Ectodermal cell (in vitro differentiated cells): ENCODE measurements around the gene GNAO1.

Experiments used
- H3K27ac ChIP-seq: 2 replicates; pipeline ENCODE4 v1.7.0; 2013; ENCODE audit warnings: mild to moderate bottlenecking, low read depth, low read length; ENCODE audit not compliant: insufficient read depth, poor library complexity, severe bottlenecking
- H3K27me3 ChIP-seq: 2 replicates; pipeline ENCODE4 v1.7.0; 2013; ENCODE audit warnings: mild to moderate bottlenecking, low read length; ENCODE audit not compliant: insufficient read depth, control insufficient read depth, poor library complexity, severe bottlenecking
- H3K36me3 ChIP-seq: one replicate; pipeline ENCODE4 v1.7.0; 2013; ENCODE audit warnings: low read length; ENCODE audit not compliant: control insufficient read depth, insufficient read depth
- H3K4me1 ChIP-seq: one replicate; pipeline ENCODE4 v1.7.0; 2013; ENCODE audit warnings: low read length; ENCODE audit not compliant: control insufficient read depth, insufficient read depth
- H3K4me3 ChIP-seq: 2 replicates; pipeline ENCODE4 v1.7.0; 2013; ENCODE audit warnings: low read depth, low read length, control low read depth; ENCODE audit not compliant: insufficient read depth
- H3K9me3 ChIP-seq: 2 replicates; pipeline ENCODE4 v1.7.0; 2013; ENCODE audit warnings: mild to moderate bottlenecking, low read length, moderate library complexity; ENCODE audit not compliant: control insufficient read depth
- WGBS, 2 experiments: methylation state at CpG; one replicate each; pipeline ENCODE4 v1.1.7; 2013; ENCODE audit warnings: missing lambda C conversion rate in 2 of 2; 5-methylcytosine and 5-hydroxymethylcytosine counted together

GNAO1 gene

GRCh38 chr16:56305956-56306565 lies 114.8 kb downstream of the GNAO1 start:
- H3K27me3 ChIP-seq: no peaks in the 10 kb centered on the region
- no peaks in the 10 kb centered on the region for H3K9me3 ChIP-seq
- peaks cover 30% of the 10 kb centered on the region for H3K4me1 ChIP-seq
- no peak overlapping the region for H3K4me3 ChIP-seq
- H3K36me3 ChIP-seq: no peaks in the 10 kb centered on the region
- H3K27ac ChIP-seq: no peak overlapping the region
- WGBS, 2 experiments: 57 to 65% methylated on average over 9 of the region's 9 CpGs

DNA sequence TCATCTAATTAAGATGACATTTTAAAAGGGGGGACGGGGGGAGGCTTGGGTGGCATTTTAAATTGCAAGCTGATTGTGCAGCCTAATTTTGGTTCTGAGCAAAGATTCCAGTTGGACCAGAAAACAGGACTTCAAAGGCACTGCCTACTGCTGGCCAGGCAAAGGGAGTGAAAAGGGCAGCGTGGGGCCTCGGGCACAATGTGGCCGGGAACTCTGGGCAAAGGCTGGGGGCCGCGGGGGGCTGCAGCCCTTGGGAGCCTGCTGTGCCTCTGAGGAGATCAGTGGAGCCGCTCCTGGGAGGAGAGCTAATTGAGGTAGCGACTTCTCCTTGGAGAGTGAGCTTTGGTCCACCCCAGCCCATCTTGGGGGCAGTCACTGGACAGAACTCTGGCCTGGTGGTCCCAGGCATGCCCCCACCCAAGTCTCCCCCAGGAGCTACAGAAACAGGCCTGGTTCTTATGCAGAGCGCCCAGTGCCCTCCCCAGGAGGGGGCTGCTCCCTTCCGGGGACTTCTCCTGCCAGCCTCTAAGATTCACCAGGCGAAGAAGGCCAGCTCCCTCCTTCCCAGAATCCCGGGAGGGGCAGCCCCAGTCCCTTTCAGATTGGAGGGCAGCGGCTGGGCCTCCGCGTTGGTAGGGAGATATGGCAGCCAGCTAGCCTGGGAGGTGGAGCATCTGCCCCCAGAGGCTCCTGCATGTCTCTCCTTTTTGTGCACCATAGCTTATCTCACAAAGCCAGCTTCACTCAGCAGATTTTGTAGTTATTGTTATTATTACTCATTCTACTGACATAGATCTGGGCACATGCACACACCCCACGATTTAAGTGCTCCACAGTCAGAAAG lies 115.6 kb downstream of the GNAO1 start:
- Histone ChIP-seq H3K27me3 (no peaks in the 10 kb centered on the region), H3K9me3 (no peaks in the 10 kb centered on the region), H3K4me3 (no peak overlapping the region), H3K36me3 (no peaks in the 10 kb centered on the region), H3K27ac (no peak overlapping the region), H3K4me1 (peaks cover 21% of the 10 kb centered on the region)
- 63 to 68% methylated on average over 16 of the region's 16 CpGs for WGBS, 2 experiments

DNA sequence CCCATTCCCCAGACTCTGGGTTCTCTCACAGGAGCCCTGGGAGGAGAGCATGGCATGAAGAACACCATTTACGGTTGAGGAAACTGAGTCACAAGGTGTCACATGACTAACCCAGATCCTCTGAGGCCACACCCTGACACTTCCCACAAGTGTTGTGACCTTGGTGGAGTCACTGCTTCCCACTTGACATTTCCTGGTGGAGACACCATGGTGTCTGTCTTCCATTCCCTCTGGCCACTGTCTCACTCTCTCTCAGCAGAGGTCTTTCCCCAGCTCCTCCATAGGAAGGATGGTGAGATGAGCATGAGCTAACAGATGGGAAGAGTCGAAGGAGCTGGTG lies 116.2 kb downstream of the GNAO1 start:
- WGBS, 2 experiments: 97% methylated on average over 2 of the region's 2 CpGs
- Histone ChIP-seq H3K36me3 (no peaks in the 10 kb centered on the region), H3K4me3 (no peak overlapping the region), H3K4me1 (peaks cover 21% of the 10 kb centered on the region), H3K27me3 (no peaks in the 10 kb centered on the region), H3K9me3 (no peaks in the 10 kb centered on the region), H3K27ac (no peak overlapping the region)

DNA sequence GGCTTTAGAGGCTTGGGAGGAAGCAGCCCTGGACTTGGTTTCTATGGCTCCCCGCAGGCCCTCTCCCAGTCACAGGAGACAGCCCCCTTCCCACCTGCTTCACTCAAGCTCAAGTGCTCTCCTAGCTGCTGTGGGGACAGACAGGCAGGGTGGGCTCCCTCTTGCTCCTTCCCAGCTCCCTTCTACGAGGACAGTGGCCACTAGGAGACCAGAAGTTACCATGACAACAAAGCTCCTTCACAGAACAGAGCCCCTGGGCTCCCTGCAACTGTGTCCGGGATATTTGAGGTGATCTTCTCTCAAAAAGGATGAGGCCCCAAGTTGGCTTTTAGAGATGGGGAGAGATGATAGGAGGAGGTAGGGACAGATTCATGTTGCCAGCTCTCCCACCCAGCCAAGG lies 117.7 kb downstream of the GNAO1 start:
- H3K9me3 ChIP-seq: no peaks in the 10 kb centered on the region
- peaks cover 21% of the 10 kb centered on the region for H3K4me1 ChIP-seq
- 61 to 70% methylated on average over 3 of the region's 3 CpGs for WGBS, 2 experiments

DNA sequence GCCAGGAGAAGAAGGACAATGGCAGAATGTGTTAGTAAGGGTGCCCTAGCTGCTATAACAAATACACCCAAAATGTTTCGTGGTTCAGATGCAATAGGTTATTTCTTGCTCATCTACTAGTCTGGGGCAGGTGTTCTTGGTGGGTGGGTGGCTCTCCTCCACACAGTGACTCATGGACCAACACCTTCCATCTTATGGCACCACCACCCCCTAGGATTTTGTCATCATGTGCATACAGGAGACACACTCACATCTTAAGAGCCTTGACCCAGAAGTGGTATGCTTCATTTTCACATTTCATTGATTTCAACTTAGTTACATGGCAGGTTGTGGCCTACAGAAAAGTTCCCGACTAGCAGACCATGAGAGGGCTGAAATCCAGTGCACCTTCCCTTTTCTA lies 119.4 kb downstream of the GNAO1 start:
- Histone ChIP-seq H3K27ac (no peak overlapping the region), H3K36me3 (no peaks in the 10 kb centered on the region), H3K4me3 (no peak overlapping the region), H3K9me3 (no peaks in the 10 kb centered on the region), H3K27me3 (no peaks in the 10 kb centered on the region), H3K4me1 (peaks cover 19% of the 10 kb centered on the region)
- WGBS, 2 experiments: 88 to 92% methylated on average over 2 of the region's 2 CpGs

More for the DNA sequence above, 117.7 kb downstream of the GNAO1 start:
- no peak overlapping the region for H3K27ac ChIP-seq
- H3K36me3 ChIP-seq: no peaks in the 10 kb centered on the region
- H3K4me3 ChIP-seq: no peak overlapping the region
- no peaks in the 10 kb centered on the region for H3K27me3 ChIP-seq

GRCh38 chr16:56311208-56312027 lies 120.1 kb downstream of the GNAO1 start:
- Histone ChIP-seq H3K27ac (no peak overlapping the region), H3K27me3 (no peaks in the 10 kb centered on the region), H3K4me1 (peaks cover 12% of the 10 kb centered on the region), H3K4me3 (no peak overlapping the region), H3K36me3 (no peaks in the 10 kb centered on the region), H3K9me3 (no peaks in the 10 kb centered on the region)
- 91 to 93% methylated on average over 13 of the region's 13 CpGs for WGBS, 2 experiments

GRCh38 chr16:56312028-56312300 lies 120.7 kb downstream of the GNAO1 start:
- H3K36me3 ChIP-seq: no peaks in the 10 kb centered on the region
- no peak overlapping the region for H3K4me3 ChIP-seq
- H3K4me1 ChIP-seq: peaks cover 6% of the 10 kb centered on the region
- 93 to 94% methylated on average over 11 of the region's 11 CpGs for WGBS, 2 experiments
- no peaks in the 10 kb centered on the region for H3K9me3 ChIP-seq
- no peaks in the 10 kb centered on the region for H3K27me3 ChIP-seq
- no peak overlapping the region for H3K27ac ChIP-seq

- H3K4me1 ChIP-seq: peaks cover 4% of the 10 kb centered on the region
- no peak overlapping the region for H3K4me3 ChIP-seq
- 94% methylated on average over 7 of the region's 7 CpGs for whole genome bisulfite sequencing, 2 experiments
- peaks cover 3% of the 10 kb centered on the region for H3K27me3 ChIP-seq
- H3K9me3 ChIP-seq: no peaks in the 10 kb centered on the region
- no peaks in the 10 kb centered on the region for H3K36me3 ChIP-seq
- no peak overlapping the region for H3K27ac ChIP-seq
Measured at GRCh38 chr16:56312556-56312955, 121.3 kb downstream of the GNAO1 start.

GRCh38 chr16:56314244-56314850 lies 123.1 kb downstream of the GNAO1 start:
- Histone ChIP-seq H3K9me3 (no peaks in the 10 kb centered on the region), H3K36me3 (no peaks in the 10 kb centered on the region), H3K4me1 (peaks cover 5% of the 10 kb centered on the region), H3K27me3 (peaks cover 10% of the 10 kb centered on the region), H3K4me3 (no peak overlapping the region), H3K27ac (no peak overlapping the region)
- 94% methylated on average over 18 of the region's 18 CpGs for WGBS, 2 experiments

DNA sequence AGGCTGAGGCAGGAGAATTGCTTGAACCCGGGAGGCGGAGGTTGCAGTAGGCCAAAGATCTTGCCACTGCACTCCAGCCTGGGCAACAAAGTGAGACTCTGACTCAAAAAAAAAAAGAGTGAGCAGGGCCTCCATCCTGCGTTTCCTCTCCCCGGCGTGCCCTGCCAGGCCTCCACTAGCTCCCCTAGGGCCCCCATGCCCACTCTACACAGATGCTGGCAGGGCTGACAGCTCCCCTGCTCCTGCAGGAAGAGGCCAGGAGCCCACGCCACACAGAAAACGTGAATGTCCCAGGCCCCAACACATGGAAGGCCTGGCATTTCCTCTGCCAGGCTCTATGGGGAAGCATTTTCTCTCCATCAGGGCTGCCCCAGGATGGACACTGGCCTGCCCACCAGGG lies 124.7 kb downstream of the GNAO1 start:
- no peak overlapping the region for H3K27ac ChIP-seq
- H3K4me1 ChIP-seq: peaks cover 5% of the 10 kb centered on the region
- no peaks in the 10 kb centered on the region for H3K9me3 ChIP-seq
- no peak overlapping the region for H3K4me3 ChIP-seq
- WGBS, 2 experiments: 93 to 94% methylated on average over 7 of the region's 7 CpGs
- no peaks in the 10 kb centered on the region for H3K36me3 ChIP-seq
- peaks cover 10% of the 10 kb centered on the region for H3K27me3 ChIP-seq
